GM19351 (cell line): Measurements from ENCODE around the gene NAXE.
"Not testable (repeated sequence)": the region's sequence is repeated elsewhere in the genome, so short reads cannot be mapped to it uniquely, and the experiment has no call there.

Experiments
- ATAC-seq: cut with Tn5 transposase; IDR thresholded peaks from one replicate; pipeline ENCODE4 v1.9.1; 2021; ENCODE audit warnings: mild to moderate bottlenecking, moderate library complexity; ENCODE audit not compliant: unreplicated experiment

NAXE gene

DNA sequence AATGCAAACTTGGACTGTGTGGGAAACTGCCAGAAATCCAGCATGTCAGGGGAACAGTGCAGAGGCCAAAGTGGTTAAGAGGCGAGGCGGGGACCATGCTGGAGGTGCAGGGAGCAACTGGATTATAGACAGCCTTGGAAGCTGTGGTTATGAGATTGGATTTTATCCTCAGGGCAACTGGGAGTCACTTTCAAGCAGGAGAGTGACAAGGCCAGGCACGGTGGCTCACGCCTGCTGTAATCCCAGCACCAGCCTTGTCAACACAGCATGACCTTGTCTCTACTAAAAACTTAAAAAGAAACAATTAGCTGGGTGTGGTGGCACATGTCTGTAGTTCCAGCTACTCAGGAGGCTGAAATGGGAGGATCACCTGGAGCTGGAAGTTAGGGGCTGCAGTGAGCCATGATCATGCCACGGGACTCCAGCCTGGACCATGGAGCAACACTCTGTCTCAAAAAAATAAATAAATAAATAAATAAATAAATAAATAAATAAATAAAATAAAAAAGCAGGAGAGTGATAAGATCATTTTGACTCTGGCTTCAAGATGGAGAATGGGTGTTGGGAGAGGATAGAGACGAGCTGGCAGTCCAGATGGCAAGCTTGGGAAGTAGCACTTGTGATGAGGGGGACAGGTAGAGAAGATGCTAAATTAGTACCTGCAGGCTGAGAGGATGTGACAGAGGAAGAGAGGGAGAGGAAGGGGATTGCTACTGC, 31.2 kb downstream of the NAXE start:
- no peak for ATAC-seq

DNA sequence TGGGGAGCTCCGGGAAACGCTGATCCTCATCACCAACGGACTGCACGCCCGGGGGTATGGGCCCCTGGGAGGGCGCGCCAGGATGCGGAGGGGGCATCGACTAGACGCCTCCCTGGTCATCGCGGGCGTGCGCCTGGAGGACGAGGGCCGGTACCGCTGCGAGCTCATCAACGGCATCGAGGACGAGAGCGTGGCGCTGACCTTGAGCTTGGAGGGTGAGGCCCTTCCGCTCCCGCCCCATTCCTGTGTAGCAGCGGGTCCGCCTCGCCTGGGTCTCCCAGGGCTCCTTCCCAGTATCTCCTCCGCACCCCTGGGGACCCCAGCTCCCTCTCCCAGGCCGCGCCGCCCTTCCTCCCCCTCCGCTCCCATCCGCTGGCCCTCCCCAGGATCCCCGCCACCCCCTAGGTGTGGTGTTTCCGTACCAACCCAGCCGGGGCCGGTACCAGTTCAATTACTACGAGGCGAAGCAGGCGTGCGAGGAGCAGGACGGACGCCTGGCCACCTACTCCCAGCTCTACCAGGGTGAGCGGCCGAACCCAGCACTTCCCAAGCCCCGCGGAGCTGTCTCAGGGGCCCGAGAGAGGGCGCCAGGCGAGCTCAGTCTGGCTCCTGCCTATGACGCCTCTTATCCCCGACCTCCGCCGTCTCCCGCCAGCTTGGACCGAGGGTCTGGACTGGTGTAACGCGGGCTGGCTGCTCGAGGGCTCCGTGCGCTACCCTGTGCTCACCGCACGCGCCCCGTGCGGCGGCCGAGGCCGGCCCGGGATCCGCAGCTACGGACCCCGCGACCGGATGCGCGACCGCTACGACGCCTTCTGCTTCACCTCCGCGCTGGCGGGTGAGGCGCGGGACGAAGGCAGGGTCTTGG, 32.6 kb downstream of the NAXE start:
- ATAC-seq = no peak

DNA sequence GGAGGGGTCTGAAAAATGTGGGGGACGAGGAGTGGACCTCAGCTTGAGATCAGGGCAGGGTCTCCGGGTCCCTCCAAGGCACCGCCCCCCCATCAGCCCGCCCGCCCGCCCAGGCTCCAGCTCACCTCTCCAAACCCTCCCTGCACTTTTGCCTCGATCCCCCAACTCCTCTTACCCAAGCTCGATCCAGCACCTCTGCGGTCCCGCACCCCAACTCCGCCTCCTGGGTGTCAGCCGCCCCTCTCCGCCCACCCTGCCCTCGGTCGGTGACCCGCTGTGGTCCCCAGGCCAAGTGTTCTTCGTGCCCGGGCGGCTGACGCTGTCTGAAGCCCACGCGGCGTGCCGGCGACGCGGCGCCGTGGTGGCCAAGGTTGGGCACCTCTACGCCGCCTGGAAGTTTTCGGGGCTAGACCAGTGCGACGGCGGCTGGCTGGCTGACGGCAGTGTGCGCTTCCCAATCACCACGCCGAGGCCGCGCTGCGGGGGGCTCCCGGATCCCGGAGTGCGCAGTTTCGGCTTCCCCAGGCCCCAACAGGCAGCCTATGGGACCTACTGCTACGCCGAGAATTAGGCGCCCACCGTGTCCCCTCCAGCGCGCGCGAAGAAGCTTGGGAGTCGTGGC, 33.3 kb downstream of the NAXE start:
- no peak for ATAC-seq

DNA sequence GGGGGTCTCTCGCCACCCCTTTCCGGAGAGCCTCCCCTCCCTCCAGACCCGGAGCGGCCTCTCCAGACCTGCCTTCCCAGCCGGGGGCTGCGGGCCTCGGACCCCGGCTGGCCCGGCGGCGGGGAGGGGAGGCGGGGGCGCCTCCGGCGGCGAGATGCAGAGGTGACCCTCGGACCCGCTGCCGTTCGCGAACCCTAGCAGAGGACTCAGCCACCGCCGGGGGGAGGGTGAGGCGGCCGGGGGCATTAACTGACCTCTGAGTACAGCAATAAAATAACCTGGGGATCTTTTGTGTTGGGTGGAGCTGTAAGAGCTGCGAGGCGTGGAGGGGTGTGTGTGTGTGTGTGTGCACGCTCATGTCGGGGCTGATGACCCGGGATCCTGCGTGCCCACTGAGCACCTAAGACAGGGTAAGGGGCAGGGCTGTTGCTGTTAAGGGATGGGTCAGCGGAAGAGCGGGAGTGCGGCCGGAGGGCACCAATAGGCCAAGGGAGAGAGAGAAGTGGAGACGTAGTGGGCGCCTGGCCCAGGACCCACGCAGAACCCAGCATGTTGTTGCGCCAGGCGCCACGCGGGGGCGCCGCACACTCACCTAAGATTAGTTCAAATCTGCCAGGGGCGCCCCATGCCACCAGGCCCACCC, 34.0 kb downstream of the NAXE start:
- no peak for ATAC-seq

DNA sequence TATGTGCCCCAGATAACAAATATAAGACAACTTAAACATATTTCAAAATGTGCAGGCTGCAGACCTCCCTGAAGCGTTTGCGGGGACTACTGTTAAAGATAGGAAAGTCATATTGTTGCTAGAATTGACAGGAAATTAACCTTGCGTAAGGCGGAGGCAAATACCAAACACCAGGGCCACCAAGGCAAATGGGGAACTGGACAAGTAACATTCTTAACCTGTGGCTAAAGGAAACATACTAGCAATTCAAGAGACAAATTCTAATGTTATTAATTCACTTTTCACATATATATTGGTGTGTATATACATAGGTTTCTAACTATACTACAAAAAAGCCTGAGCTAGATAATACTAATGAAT, 34.5 kb downstream of the NAXE start:
- no peak for ATAC-seq

DNA sequence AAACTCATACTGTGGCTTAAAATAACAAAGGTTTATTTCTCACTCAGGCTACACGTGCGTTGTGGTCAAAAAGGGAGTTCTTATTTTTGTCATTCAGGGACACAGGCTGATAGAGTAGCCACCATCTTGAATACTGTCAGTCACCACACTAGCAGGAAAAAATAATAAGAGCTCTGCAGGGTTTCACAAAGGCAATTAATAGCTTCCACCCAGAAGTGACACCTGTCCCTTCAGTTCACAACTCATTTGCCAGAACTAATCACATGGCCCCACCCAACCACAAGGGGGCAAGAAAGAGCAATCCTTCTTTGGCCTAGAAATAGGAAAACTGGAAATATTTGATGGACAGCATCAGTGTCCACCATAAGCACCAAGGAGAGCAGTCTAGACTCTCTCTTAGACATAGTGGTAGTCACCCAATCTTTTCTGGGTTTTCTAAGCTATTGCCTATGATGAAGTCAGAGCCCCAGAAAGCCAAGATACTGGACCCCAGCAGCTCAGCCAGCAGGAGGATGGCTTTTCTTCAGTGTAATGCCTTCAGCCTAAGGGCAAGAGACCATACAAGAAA, 35.8 kb downstream of the NAXE start:
- ATAC-seq = no peak

DNA sequence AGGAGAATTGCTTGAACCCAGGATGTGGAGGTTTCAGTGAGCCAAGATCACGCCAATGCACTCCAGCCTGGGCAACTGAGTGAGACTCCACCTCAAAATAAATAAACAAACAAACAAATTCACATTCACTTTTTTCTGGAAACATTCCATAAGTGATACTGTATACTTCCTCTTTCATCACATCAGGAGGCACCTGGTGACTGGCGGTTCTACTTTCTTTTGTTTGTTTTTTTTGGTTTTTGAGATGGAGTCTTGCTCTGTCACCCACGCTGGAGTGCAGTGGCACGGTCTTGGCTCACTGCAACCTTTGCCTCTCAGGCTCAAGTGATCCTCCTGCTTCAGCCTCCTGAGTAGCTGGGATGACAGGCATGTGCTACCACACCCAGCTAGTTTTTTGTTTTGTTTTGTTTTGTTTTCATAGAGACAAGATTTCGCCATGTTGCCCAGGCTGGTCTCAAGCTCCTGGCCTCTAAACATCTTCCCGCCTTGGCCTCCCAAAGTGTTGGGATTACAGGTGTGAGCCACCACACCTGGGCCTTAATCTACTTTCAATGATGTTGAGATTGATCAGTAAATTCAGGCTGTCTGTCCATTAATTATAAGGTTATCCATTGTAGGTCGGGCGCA, 38.4 kb downstream of the NAXE start:
- no peak for ATAC-seq

DNA sequence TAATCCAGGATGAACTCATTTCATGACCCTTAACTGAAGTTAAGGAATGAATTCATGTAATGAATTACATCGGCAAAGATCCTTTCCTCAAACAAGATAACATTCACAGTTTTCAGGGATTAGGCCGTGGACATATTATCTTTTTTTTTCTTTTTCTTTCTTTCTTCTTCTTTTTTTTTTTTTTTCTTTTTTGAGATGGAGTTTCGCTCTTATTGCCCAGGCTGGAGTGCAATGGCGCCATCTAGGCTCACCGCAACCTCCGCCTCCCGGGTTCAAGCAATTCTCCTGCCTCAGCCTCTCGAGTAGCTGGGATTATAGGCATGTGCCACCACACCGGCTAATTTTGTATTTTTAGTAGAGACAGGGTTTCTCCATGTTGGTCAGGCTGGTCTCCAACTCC, 39.6 kb downstream of the NAXE start:
- not testable (repeated sequence) for ATAC-seq

DNA sequence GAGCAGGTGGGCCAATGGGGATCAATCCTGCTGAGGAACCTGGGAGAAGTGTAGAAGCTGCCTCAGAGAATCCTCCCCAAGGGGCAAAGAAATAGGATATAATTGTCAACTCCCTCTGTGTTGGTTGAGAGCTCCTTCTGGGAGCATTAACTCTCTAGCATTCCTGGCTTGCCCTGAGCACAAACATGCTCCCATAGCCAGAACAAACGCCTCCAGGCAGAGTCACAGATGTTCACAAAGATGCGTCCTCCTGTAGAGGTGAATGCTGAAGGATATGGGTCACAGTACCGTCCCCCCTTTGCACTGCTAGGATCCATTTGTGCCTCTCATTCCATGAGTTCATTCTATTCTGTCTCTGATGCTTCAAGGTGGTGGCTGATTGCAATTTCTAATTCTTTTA, 40.8 kb downstream of the NAXE start:
- no peak for ATAC-seq

DNA sequence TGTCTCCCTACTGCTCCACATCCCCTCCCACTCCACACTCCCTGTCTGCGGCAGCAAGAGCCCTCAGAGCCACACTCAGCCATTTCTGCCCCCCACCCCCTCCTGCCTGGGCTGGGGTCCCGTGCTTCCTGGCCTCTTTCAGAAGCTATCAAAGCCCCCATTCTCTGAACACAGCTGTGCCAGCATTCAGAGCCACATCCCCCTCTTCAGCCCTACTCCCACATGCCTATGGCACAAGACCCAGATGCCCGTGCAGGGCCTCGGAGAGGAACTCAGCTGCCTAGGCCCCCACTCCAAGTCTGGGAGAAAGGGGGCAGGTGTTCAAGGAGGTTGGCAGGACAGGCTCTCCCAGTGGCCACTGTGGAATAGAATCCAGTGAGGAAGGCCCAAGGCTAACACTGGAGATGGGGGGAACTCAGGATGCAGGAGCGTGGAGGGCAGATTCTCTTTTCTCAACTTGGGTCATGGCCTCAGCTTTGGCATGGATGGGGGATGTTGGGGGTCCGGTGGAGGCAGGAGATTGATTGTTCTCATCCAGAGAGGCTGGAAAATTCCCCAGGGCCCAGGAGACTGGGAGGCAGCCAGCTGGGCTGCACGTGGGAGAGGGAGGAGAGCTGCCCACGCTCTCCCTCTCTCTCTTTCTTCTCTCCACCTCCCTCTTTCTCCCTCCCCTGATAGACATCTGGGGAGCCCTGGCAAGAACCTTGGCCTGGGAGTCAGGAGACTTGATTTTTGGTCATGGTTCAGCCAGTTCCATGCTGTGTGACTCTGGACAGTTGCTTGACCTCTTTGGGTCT, 46.8 kb downstream of the NAXE start:
- ATAC-seq = no peak

DNA sequence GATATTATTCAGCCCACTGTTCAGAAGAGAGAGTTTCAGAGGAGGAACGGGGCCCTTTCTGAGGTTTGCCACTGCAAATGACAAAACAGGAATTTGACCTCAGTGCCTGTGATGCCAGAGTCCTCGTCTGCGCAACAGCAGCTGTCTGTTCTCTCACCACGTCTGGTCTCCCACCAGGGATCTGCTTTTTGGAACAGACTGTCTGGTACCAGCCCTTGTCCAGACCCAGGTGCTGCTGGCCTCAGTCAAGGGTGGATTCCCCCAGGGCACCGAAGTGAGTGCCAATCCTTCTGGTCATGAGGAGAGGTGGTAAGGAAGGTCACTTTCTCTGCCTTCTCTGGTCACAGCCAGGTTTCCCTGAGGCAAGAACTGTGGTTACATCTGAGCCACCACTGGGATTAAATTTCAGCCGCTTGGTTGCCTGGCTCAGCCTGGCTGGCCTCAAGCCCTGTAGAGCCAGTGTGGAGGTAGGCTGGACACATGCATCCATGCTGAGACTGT, 48.1 kb downstream of the NAXE start:
- no peak for ATAC-seq

DNA sequence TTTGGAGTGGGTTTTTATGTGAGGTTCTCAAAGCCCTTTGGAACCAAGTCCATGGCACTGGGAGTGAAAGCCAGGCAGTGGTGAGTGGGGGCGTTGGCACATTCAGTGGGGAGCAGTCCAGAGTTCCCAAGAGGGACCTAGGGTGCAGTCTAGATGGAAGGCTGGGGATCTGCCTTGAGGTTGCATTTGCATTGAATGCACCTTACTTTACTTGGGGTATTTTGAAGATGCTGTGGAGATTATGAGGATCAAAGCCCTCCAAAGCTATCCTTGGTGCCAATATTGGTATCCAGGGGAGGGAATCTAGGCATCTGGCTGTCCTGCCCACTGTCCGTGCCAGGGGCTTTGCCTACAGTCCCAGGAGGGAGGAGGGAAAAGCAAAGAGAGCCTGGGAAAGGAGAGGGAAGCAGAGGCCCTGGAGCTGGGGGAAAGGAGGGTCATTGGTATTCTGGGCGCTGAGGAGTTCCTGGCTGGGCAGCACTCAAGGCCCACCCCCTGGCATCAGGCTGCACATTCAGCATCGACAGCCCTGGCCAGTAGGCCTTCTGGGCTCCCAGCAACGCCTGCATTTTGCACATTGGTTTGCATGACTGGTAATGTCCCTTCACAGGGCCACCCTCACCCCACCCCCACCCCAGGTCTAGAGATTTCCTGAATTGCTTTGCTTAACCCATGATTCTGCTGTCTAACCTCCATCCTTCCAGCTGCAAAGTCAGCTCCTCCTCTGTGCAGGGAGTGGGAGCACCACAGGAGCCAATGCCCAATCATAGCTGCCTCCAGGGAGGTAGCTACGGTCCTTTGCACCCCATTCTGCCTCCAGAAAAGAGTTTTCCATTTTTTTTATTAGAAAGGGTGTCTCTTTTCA, 49.5 kb downstream of the NAXE start:
- ATAC-seq = no peak

DNA sequence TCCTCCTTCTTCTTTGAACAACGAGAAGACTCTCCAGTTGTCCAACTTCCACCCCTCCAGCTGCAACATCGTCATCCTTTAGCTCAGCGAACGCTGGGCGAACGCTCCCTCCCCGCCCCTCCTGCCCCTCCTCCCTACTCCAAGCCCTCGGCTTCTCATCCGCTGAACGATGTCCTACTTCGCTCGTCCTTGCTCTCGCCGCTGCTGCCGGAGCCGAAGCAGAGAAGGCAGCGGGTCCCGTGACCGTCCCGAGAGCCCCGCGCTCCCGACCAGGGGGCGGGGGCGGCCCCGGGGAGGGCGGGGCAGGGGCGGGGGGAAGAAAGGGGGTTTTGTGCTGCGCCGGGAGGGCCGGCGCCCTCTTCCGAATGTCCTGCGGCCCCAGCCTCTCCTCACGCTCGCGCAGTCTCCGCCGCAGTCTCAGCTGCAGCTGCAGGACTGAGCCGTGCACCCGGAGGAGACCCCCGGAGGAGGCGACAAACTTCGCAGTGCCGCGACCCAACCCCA, 50.2 kb downstream of the NAXE start, which contains the start of gene BCAN:
Gene BCAN, plus strand, starts transcription at position 357 of the 504 bp plus-strand sequence. CDS start 3,938 bp downstream, outside the sequence.
- no peak for ATAC-seq

DNA sequence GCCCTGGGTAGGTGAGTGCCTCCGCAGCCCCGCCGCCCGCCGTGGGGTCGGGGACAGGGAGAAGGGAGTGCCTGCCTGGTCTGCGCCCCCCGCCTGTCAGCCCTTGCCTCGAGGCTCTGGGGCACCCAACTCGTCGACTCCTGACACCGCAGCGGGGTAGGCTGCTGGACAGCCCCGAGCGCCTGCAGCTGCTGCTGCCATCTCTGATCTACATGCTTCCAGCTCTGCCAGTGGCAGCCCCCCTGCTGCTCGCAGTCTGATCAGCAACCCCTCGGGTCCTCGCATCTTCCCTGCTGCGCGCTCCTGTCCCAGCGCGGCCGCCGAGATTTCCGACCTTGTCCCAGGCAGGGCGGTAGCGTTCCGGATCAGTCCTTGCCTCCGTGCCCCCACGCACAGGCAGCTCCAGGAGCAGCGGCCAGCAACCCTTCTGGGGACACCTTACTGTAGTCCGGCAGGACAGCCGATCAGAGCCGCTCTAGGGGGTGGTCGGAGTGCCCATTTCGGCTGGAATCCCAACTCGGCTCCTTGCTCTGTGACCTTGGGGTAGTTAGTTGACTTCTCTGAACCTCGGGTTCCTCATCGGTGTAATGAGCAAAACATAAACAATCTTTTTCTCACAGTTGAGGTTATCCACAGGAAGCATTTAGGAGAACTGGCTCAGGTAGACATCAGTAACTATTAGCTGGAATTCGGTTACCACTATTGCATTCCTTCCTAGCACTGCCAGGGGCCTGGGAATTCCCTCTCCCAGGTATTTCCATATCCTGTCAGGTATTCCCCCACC, 50.9 kb downstream of the NAXE start:
- ATAC-seq = no peak

DNA sequence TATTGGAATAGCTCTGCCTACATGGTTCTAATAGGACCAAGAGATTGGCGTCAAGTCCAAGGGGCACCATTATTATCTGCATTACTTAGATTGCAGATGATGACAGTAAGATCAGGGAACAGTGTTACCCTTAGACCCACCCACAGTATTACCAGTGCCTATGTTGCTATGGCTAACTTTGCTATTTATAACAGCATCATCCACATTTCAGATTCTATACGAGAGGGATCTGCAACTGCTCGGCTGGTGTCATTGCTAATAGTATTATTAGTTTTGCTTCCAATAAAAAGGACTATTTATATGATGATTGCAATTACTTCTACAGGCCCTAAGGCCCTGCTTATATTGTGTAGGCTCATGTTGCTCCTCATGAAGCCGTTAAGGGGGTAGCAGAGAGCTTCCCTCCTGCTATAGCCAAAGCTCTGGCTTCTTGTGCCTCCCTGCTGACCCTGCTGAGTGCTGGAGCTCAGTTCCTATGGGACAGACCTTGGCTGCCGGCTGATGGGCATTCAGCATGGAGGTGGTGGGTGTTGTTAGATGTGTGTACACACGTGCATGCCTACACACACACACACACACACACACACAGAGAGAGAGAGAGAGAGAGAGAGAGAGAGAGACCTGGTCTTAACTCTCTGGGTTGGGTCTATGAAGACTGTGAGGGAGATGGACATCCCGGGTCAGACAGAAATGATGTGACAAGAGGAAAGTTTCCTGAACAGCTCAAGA, 51.6 kb downstream of the NAXE start:
- ATAC-seq = no peak

DNA sequence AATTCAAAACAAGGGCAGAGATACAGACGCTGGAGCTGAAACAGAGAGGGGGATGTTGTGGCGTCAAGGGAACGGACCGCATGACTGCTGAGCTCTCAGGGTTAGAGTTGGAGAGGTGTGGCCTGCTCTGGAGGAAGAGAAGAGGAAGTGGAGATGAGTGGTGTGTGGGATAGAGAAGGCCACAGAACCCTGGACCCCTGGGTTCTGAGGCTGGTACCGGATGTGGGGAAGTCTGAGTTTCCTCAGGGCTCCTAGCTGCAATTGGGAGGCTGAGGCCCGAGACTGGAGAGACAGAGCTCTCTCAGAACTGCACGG, 52.2 kb downstream of the NAXE start:
- peak; percentile 69 for ATAC-seq
